HAP-1 (cell line): Measurements from ENCODE around the gene ASIC3.
"Not testable (repeated sequence)": the region's sequence is repeated elsewhere in the genome, so short reads cannot be mapped to it uniquely, and the experiment has no call there.

ENCODE experiments used
- DNase-seq, 2 experiments: peaks; one replicate each; pipeline ENCODE4 v3.0.0-alpha.2; 2016 to 2020; ENCODE audit warnings: low spot score in 2 of 2
- H3K27me3 ChIP-seq: fragments of 250-450 bp; sonication (Bioruptor Pico); 2 replicates; pipeline ENCODE4 v1.5.1; 2020; ENCODE audit warnings: low read depth, mild to moderate bottlenecking, moderate library complexity
- H3K36me3 ChIP-seq: fragments of 250-450 bp; sonication (Bioruptor Pico); replicated peaks from 2 replicates; pipeline ENCODE4 v1.5.1; 2020; ENCODE audit warnings: mild to moderate bottlenecking
- H3K4me1 ChIP-seq: fragments of 250-450 bp; sonication (Bioruptor Pico); 2 replicates; pipeline ENCODE4 v1.5.1; 2020; ENCODE audit warnings: mild to moderate bottlenecking
- H3K4me3 ChIP-seq: fragments of 250-450 bp; sonication (Bioruptor Pico); 2 replicates; pipeline ENCODE4 v1.5.1; 2020; ENCODE audit warnings: mild to moderate bottlenecking, moderate library complexity
- H3K9me3 ChIP-seq: fragments of 250-450 bp; sonication (Bioruptor Pico); 2 replicates; pipeline ENCODE4 v1.5.1; 2020; ENCODE audit warnings: mild to moderate bottlenecking, moderate library complexity
- in situ Hi-C: fragments of 300-500 bp; cut with MboI; formaldehyde crosslinking; loops from 3 replicates; pipeline ENCODE4 v1.14.3; 2020; ENCODE audit warnings: low sequenced_read_pairs, inconsistent platforms, mixed read lengths

ASIC3 gene

GRCh38 chr7:151032936-151033863 is 15.1 kb upstream of the ASIC3 start:
- no peak overlapping the region for H3K4me3 ChIP-seq
- H3K36me3 ChIP-seq, result peaks cover 11% of the 10 kb centered on the region
- no peaks in the 10 kb centered on the region for H3K9me3 ChIP-seq
- in situ Hi-C loops, result no loop called here
- DNase-seq, result no peak
- H3K4me1 ChIP-seq, result peaks cover 4% of the 10 kb centered on the region
- no peaks in the 10 kb centered on the region for H3K27me3 ChIP-seq

GRCh38 chr7:151033864-151034249 is 14.5 kb upstream of the ASIC3 start:
- no peak overlapping the region for H3K4me3 ChIP-seq
- H3K27me3 ChIP-seq, result no peaks in the 10 kb centered on the region
- peaks cover 11% of the 10 kb centered on the region for H3K36me3 ChIP-seq
- in situ Hi-C loops, result no loop called here
- no peaks in the 10 kb centered on the region for H3K9me3 ChIP-seq
- H3K4me1 ChIP-seq, result peaks cover 3% of the 10 kb centered on the region
- no peak for DNase-seq

- Histone ChIP-seq H3K4me3 (no peak overlapping the region), H3K36me3 (peaks cover 11% of the 10 kb centered on the region), H3K9me3 (no peaks in the 10 kb centered on the region), H3K4me1 (no peaks in the 10 kb centered on the region), H3K27me3 (no peaks in the 10 kb centered on the region)
- in situ Hi-C loops, result no loop called here
- no peak for DNase-seq
Measured at GRCh38 chr7:151034312-151035025, 13.9 kb upstream of the ASIC3 start.

- in situ Hi-C loops, result no loop called here
- DNase-seq, result no peak
- Histone ChIP-seq H3K27me3 (no peaks in the 10 kb centered on the region), H3K4me3 (no peak overlapping the region), H3K4me1 (no peaks in the 10 kb centered on the region), H3K36me3 (peaks cover 11% of the 10 kb centered on the region), H3K9me3 (no peaks in the 10 kb centered on the region)
Measured at GRCh38 chr7:151035026-151035717, 13.2 kb upstream of the ASIC3 start.

- no peak for DNase-seq
- Histone ChIP-seq H3K4me1 (no peaks in the 10 kb centered on the region), H3K4me3 (no peak overlapping the region), H3K36me3 (peaks cover 11% of the 10 kb centered on the region), H3K9me3 (no peaks in the 10 kb centered on the region), H3K27me3 (no peaks in the 10 kb centered on the region)
- in situ Hi-C loops, result no loop called here
Measured at GRCh38 chr7:151035902-151036301, 12.4 kb upstream of the ASIC3 start.

GRCh38 chr7:151038951-151039849 is 9.1 kb upstream of the ASIC3 start:
- H3K4me1 ChIP-seq, result no peaks in the 10 kb centered on the region
- no peak overlapping the region for H3K4me3 ChIP-seq
- in situ Hi-C loops, result no loop called here
- peak in 1 of 2 experiments; percentile 44 for DNase-seq
- H3K9me3 ChIP-seq, result no peaks in the 10 kb centered on the region
- H3K36me3 ChIP-seq, result peaks cover 8% of the 10 kb centered on the region; the same call in 1 of the 2 replicates
- no peaks in the 10 kb centered on the region for H3K27me3 ChIP-seq

GRCh38 chr7:151039850-151040548 is 8.3 kb upstream of the ASIC3 start:
- no peak for DNase-seq
- Histone ChIP-seq H3K4me3 (no peak overlapping the region), H3K27me3 (no peaks in the 10 kb centered on the region), H3K9me3 (no peaks in the 10 kb centered on the region), H3K4me1 (no peaks in the 10 kb centered on the region), H3K36me3 (peaks cover 5% of the 10 kb centered on the region; the same call in 1 of the 2 replicates)
- in situ Hi-C loops, result no loop called here

GRCh38 chr7:151040616-151041375 is 7.5 kb upstream of the ASIC3 start:
- no peak overlapping the region for H3K4me3 ChIP-seq
- H3K9me3 ChIP-seq, result no peaks in the 10 kb centered on the region
- no peak for DNase-seq
- no peaks in the 10 kb centered on the region for H3K4me1 ChIP-seq
- in situ Hi-C loops, result no loop called here
- no peaks in the 10 kb centered on the region for H3K27me3 ChIP-seq
- no peaks in the 10 kb centered on the region; the same call in 1 of the 2 replicates for H3K36me3 ChIP-seq

GRCh38 chr7:151043449-151043848 is 4.9 kb upstream of the ASIC3 start:
- H3K4me3 ChIP-seq, in situ Hi-C loops: not testable (repeated sequence)

GRCh38 chr7:151043959-151044358 is 4.4 kb upstream of the ASIC3 start:
- DNase-seq, result no peak
- no peaks in the 10 kb centered on the region for H3K9me3 ChIP-seq
- in situ Hi-C loops, result no loop called here
- H3K36me3 ChIP-seq, result no peaks in the 10 kb centered on the region; the same call in 1 of the 2 replicates
- H3K4me1 ChIP-seq, result no peaks in the 10 kb centered on the region
- no peak overlapping the region for H3K4me3 ChIP-seq
- H3K27me3 ChIP-seq, result no peaks in the 10 kb centered on the region

More at GRCh38 chr7:151043449-151043848, 4.9 kb upstream of the ASIC3 start:
- H3K36me3 ChIP-seq, H3K27me3 ChIP-seq, H3K4me1 ChIP-seq, H3K9me3 ChIP-seq, DNase-seq: not testable (repeated sequence)

GRCh38 chr7:151045262-151045661 is 3.1 kb upstream of the ASIC3 start:
- Histone ChIP-seq H3K36me3 (no peaks in the 10 kb centered on the region; the same call in 1 of the 2 replicates), H3K4me1 (no peaks in the 10 kb centered on the region), H3K27me3 (no peaks in the 10 kb centered on the region), H3K4me3 (no peak overlapping the region), H3K9me3 (no peaks in the 10 kb centered on the region)
- DNase-seq, result no peak
- in situ Hi-C loops, result no loop called here

GRCh38 chr7:151045967-151046366 is 2.4 kb upstream of the ASIC3 start:
- Histone ChIP-seq H3K36me3 (no peaks in the 10 kb centered on the region; the same call in 1 of the 2 replicates), H3K9me3 (no peaks in the 10 kb centered on the region), H3K4me3 (no peak overlapping the region), H3K4me1 (no peaks in the 10 kb centered on the region), H3K27me3 (no peaks in the 10 kb centered on the region)
- DNase-seq, result no peak
- in situ Hi-C loops, result no loop called here
